MM.1S (cell line): ENCODE results near the gene SH3TC1.

ENCODE experiments used
- CTCF ChIP-seq: fragments of 300-600 bp; sonication (generic); IDR thresholded peaks from 2 replicates; pipeline ENCODE4 v1.5.1; 2016; ENCODE audit warnings: antibody characterized with exemption, low read length, mixed read lengths
- EZH2 ChIP-seq: fragments of 300-600 bp; sonication (generic); optimal IDR thresholded peaks from 2 replicates; pipeline ENCODE3; 2017; ENCODE audit warnings: low read depth, mild to moderate bottlenecking, antibody characterized with exemption, low read length, mixed read lengths
- EZH2phosphoT487 ChIP-seq: fragments of 300-600 bp; sonication (generic); IDR thresholded peaks from 2 replicates; pipeline ENCODE4 v1.6.1; 2018; ENCODE audit warnings: antibody characterized with exemption, low read length

GRCh38 chr4:8198206-8198905 lies 734 bp upstream of the SH3TC1 start:
- TF ChIP-seq CTCF (no peak), EZH2 (no peak), EZH2phosphoT487 (no peak)
